ENCODE data around the gene SEMA3G.

Gene SEMA3G

GRCh38 chr3:52394751-52395502 is 50.0 kb downstream of the SEMA3G start:
- DNase-seq (ENCODE audit: low read depth): no peak

- no peak for DNase-seq (ENCODE audit: low read depth)
Observed at GRCh38 chr3:52393959-52394670, 50.8 kb downstream of the SEMA3G start.

- no peak for DNase-seq (ENCODE audit: low read depth)
Observed at GRCh38 chr3:52393131-52393807, 51.6 kb downstream of the SEMA3G start.

- no peak for DNase-seq (ENCODE audit: low read depth)
Observed at GRCh38 chr3:52392216-52392930, 52.5 kb downstream of the SEMA3G start.

- DNase-seq (ENCODE audit: low read depth): no peak
Observed at GRCh38 chr3:52391096-52391495, 53.8 kb downstream of the SEMA3G start.

GRCh38 chr3:52388933-52389332 is 56.0 kb downstream of the SEMA3G start:
- DNase-seq (ENCODE audit: low read depth): no peak

GRCh38 chr3:52388348-52388821 is 56.5 kb downstream of the SEMA3G start:
- DNase-seq (ENCODE audit: low read depth): no peak

- no peak for DNase-seq (ENCODE audit: low read depth)
Observed at GRCh38 chr3:52387481-52387880, 57.4 kb downstream of the SEMA3G start.

GRCh38 chr3:52385157-52385556 is 59.7 kb downstream of the SEMA3G start:
- no peak for DNase-seq (ENCODE audit: low read depth)

- DNase-seq (ENCODE audit: low read depth): no peak
Observed at GRCh38 chr3:52384019-52384761, 60.7 kb downstream of the SEMA3G start.

GRCh38 chr3:52383446-52383845 is 61.5 kb downstream of the SEMA3G start:
- DNase-seq (ENCODE audit: low read depth): no peak

Measured in stimulated activated CD8-positive, alpha-beta memory T cell treated with anti-CD3 and anti-CD28 coated beads, Interleukin-15, amount 100 ng/mL, for 24 hours (primary cell).